GM21737 (cell line): ENCODE data around the gene RAB8B.

ENCODE experiments used
- ATAC-seq: cut with Tn5 transposase; IDR thresholded peaks from one replicate; pipeline ENCODE4 v1.9.1; 2021; ENCODE audit warnings: mild to moderate bottlenecking, moderate library complexity; ENCODE audit not compliant: unreplicated experiment

Gene RAB8B

DNA sequence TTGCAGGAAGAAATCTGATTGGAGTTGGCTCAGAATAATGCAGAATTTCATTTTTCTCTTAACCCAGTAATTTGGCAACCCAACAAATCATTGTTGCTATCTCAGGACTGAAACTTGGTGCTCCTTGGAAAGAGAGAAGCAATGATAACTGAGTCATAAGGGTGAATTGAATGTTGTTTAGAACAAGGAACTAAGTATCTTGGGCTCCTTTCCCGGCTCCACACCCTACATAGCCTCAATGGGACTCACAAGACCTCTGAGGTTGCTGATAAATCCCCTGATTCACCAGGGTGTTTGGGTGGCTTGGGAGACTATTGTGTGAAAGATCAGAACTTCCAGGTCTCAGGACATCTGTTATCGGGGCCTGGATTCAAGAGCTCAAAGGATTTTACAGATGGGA lies 7.8 kb upstream of the RAB8B start:
- no peak for ATAC-seq

DNA sequence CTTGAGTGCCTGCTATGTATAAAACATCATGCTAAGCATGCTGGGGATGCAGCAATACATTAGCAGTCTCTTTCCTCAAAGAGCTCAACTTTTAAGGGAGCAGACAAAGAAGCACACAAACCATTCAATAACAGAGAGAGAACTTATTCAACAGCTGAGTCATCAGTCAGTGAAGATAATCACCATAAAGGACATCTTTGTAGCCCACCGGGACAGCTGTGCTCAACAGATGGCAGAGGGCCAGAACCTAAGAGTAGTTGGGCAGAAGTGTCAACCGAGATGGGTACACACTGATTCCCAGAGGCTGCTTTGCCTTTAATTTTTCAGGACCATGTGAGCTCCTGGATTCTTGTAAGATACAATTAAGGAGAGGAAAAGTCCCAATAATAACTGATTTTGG lies 4.2 kb upstream of the RAB8B start:
- no peak for ATAC-seq

DNA sequence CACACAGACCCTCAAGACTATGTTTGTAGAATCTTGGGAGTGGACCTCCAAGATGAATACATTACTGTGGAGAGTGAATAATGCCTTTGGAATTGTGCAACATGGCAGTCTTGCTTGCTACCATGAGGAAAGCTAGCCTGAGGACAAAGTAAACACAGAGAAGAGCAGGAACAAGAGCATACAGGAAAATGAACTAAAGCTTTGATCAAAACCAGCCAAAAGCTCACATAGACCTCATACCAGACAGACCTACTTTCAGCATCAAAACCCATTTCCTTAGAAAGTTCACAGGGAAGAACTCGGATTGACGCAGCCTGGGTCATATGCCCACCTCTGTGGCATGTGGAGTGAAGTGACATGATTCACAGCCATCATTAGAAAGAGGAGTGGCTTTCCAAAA lies 3.3 kb upstream of the RAB8B start:
- no peak for ATAC-seq

DNA sequence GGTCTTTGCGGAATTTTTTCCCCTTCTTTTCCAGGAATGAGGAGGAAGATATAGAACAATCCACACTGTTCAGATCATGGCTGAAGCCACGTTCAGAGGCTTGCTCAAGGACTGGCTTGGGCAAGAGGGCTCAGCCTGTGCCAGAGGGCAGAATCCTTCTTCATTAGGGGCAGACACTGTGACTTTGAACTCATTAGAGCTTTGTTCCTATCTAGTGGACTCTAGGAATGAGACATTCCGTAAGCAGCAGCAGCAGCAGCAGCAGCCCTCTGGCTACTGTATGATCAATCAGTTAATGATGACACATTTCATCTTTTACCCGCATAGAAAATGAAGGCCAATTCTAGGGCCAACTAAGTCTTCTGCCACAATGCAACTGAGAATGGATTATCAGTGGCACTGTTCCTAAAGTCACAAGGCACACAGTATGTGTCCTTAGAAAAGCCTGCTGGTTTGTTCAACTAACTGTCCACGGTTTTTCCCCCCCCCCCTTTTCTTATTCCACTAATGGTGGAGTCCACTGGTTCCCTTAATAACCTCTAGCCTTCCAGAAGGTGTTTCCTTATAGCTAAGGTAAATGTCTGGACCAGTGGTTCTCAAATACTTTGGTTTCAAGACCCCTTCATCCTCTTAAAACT lies 1.7 kb upstream of the RAB8B start:
- ATAC-seq: no peak

DNA sequence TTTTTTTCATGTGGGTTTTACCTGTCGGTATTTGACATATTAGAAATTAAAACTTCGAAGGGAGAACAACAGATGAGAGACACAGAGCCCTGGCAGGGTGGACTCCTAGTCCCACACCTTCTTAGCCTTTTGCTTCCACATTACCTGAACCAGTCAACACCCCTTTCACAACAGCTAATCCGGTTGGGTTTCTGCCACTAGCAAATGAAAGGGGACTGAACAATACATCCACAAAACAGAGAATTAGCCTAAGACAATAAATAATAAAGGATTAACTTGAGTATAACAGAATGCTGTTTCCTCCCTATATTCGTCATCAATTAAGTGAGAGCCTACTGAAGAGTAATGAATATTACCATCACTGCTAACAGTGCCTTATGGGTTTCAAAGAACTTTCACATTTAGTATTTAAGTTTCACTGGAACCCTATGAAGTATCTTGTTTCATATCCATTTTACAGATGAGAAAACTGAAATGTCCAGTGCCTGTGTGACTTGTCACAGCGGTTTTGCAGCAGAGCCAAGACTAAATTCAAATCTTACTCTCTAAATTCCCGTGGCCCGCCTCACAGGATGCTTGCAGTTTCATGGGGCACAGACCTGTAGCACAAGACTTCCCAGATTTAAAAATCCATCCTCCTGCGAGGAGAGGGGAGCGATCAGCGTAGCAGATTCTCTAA lies 1.0 kb upstream of the RAB8B start:
- ATAC-seq: no peak

DNA sequence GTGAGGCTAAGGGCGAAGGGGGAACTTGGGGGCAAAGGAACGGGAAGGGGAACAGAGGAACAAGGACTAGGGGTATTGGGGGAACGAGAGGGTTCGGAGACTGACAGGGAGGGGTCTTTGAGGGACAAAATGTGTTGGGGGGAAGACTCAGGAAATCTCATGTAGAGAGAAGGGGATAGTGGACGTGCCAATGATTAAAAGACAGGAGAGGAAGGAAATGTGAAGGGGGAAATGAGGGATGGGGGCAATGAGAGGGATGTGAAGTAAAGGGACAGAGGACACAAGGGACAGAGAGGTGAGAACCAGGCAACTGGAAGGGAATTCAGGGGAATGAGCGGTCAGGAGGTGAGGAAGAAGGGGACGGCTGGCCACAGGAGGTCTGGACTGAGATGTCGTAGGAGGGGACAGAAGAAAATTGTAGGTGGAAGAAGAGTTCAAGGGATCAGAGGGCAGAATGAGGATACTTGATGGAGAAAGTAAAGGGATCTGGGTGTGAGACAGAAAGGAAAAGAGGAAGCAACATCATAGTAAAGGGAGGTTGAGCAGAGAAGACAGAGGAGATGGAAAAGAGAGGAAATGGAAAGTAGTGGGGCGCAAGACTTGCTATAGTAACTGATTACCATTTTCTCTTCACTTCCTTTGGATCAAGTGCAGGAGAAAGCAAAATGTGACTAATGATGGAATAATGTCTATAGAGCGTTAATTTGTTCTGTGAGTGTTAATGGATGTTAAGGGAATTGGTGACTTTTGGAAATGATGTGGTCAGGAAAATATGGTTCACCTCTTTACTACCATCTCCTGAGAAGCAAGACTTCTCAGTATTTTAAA lies 749 bp downstream of the RAB8B start:
- no peak for ATAC-seq

DNA sequence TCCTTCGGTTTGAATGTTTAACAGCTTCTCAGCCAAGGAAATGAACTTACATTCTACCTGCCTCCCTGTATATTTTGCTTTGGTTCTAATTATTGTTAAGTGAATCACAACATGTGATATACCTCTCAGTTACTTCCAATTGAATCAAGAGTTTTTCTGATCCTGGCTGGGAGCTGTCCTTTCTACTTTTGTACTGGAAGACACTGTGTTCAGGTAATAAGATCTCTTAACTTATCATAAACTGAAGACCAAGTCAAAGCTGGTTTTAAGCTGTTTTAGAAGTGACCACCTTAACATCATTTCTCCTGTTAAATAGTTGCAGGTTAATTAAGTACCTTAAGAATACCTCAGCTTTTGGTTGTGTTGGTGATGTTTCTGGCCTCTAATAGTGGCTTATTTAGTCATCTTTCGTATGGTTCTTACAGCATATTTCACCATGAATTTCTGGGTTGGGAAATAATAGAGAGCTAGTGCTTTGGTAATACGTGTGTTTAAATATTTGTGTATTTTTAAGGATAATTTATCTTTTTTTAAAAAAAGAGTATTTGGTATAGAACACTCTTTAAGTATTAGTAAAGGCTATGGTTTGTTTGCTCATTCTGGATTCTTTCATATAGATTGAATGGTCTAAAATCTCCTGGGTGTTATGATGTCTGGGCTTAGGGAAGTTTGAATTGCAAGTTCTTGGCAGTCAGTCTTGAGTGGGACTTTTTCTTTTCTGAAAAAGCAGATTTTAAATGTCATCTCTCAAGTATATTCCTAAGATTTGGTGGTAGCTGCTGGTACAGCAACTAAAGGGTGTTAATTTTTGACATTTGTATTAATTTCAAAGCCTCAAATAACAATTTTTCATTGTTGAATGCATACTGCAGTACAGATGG lies 1.6 kb downstream of the RAB8B start:
- no peak for ATAC-seq

DNA sequence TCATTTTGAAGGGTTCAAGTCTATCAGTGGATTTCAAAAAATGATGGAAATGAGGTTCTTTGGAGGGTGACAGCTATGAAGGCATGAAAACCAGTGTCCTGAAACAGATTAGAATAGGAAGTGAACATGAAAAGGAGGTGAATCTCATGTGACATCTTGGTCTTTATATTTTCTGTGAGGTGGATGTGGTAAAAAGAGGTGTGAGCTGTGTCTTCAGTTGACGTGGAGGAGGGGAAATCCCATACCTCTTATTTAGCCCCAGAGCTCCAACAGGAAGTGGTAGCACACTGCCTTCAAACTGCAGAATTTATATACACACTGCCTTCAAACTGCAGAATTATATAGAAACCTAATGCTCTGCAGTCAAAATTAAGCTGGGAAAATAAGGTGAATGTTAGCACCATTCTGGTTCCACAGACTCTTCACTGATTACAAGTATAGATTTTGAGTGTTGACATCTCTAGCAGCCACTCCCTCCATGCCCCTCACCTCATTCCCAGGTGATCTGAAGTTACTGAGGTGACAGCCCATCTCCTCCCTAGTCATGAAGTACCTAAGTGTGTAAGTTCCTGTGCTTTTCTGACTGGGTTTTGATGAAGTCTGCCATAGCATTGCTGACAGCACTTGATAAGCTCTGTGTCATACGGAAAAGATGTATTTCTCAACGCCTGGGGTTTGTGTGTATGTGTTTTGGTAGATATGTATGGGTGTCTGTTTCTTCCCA lies 2.7 kb downstream of the RAB8B start:
- peak; percentile 45 for ATAC-seq

DNA sequence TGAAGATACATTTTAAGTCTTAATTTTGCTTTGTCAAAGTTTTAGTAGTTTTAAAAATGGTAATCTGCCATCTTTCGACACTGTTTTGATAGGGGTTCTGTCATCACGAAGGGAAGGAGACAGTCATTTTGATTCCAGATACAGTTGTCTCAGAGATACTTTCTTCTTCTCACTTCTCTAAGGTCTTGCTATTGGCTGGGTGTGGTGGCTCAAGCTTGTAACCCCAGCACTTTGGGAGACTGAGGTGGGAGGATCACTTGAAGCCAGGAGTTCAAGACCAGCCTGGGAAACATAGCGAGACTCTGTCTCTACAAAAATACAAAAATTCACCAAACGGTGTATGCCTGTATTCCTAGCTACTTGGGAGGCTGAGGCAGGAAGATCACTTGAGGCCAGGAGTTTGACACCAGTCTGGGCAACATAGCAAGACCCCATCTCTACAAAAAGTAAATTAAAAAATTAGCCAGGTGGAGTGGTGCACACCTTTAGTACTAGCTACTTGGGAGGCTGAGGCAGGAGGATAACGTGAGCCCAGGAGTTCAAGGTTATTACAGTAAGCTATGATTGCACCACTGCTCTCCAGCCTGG lies 3.3 kb downstream of the RAB8B start:
- ATAC-seq: no peak

DNA sequence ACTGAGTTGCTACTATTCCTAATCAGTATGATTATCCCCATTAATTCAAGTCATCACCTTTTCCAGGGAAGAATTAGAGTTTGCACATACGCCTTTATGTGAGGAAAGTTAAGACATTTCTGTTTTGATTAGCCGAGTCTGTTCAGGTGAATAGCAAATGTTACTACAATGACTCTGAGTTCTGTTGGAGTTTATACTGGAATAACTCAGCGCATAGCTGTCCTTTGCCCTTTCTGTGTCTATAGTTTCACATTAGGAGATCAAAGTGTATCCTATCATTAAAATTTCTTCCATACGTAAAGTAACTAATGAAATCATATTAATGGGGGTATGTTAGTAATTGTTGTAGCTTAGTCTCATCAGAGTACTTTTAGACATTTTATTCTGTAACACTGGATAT lies 4.9 kb downstream of the RAB8B start:
- no peak for ATAC-seq

DNA sequence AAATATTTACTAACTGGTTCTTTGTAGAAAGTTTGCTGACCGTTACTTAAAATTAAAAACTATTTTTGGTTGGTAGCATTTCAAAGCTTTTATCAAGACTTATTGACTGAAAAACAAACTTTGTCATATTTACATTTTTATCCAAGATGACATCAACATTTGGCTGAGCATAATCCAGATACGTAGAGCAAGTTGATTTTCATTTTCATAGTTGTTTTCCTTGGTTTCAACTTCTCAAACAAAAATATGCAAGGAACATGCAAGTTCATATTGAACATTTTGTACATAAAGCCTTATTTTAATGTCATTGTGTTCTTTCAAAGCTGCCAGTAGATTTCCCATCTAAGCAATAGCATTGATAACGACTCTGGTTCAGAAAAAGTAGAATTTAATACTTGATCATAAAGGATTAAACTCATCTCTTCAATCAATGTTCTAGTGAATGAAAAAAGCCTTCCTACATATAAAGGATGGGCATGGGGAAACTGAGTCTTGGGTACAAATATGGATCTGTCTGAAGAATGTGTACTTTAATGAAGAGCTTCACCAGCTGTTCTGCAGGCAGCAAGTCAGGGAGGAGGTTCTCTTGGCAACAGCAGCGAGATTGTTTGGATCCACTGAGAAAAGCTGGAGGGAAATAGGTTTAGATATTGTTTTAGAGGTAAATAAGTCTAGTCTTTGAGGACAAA lies 5.6 kb downstream of the RAB8B start:
- no peak for ATAC-seq

DNA sequence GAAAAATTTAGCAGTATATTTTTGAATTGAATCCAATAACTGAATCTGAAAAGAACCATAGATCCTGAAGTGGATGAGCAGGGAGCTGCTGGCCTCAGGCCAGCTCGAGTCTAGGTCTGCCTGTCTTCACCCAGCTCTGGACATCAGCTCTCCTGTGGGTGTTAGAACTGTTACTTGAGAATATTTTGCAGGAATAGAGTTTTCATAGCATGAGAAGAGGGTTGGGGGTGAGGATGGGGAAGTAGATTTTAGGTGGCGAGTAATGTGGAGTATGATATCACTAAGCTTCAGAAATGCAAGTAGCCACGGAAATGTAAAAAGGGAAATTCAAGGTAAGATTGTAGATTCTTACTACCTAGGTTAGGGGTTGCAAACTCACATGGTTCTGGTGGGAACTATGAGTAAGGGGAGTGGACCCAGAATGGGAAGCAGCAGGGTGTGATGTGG lies 6.2 kb downstream of the RAB8B start:
- ATAC-seq: no peak

DNA sequence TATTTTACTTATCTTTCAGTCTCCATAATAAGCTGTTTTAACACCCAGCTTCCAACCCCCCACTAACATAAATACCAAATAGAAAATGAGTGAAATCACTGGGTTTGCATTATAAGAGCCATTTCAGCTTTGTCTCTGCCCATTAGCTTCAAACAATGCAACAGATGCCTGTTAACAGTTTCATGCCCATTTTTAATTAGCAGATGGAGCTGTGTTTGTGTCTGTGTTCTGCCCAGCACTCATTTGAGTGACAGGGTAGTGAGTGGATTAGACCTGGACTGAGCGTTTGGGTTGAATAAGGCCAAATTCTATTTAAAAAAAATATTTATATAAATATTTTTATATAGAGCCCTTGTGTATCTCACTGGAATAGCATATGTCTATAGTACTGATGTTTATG lies 7.4 kb downstream of the RAB8B start:
- ATAC-seq: no peak

DNA sequence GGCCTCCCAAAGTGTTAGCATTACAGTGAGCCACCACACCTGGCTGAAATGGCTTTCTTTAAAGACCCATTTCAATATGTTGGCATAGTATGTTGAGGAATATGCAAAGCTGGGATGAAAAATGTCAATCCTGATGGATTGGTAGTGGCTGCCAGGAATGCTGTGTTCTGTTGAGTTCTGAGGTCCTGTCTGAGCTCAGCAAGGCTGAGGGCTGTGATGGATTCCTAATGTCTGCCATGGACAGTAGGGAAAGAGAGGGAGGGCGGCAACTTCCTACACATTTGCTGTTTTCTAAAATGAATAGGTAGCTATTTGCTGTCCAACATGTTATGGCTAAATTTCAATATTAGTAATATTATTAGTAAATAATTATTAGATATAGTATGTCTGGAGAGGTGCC lies 8.2 kb downstream of the RAB8B start:
- ATAC-seq: no peak

DNA sequence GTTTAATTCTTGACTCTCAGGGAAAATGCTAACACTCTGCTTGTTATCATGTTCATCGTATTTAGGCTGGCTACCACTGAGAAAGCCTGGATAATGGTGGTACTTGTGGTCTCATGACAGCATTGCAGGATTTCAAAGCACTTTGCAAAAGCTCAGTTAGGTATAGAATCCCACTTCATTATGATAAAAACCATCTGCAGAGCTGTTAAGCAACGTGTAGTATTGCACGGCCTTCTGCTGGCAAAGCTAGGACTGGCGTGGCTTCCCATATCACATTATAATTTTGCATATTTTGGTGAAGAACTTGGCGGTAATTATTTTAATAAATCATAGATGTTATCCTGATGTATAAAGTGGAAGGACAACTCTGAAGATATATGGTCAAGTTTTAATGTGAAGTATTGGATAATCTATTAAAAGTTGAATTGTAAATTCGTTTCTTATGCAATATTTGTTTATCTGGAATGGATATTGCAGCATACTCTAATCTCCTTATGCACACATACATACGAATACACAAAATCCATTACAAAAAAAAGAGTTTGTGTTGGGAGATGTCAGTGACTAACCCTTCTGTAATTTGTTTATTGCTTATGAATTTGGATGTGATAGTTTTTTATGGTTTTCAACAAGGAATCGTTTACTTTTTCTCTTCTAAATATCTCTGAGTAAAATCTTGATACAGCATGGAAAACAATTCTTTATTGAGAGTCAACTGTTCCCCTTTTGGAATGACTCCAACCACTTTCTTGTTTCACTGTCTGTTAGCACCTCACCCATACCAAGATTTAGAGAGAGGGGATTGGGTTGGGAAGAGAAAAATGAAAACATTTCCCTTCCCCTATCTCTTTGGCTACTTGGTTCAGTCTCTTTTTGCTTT lies 9.2 kb downstream of the RAB8B start:
- no peak for ATAC-seq

DNA sequence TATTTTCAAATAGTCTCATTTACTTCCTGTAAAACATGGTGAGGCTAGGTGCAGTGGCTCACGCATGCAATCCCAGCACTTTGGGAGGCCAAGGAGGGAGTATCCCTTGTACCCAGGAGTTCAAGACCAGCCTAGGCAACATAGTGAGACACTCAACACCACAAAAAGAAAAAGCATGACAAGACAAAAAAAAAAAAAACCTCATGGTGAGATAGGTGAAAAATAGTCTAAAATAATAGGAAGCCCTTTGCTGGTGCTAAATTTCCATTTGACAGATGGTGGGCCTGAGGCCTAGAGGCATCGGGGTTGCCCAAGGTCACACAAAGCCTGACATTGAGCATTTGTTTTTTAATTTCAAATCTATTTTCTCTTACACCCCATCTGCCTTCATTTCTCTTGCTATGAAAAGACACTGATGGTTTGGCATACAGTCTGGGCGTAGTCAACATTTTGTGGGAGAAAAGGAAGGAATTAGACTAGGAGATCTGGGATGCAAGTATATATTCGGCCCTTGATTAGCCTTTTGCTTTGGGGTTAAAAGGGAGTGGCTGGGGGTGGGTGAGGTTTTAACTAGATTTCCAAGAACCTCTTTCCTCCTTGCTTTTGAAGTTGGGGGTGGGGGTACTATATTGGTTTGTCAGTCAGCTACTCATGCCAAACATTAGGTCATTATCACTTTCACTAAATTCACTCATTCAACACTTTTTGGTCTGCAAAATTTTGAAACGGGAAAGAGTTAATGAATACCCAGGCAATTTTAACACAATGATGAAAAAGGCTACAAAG lies 11.3 kb downstream of the RAB8B start:
- ATAC-seq: no peak

DNA sequence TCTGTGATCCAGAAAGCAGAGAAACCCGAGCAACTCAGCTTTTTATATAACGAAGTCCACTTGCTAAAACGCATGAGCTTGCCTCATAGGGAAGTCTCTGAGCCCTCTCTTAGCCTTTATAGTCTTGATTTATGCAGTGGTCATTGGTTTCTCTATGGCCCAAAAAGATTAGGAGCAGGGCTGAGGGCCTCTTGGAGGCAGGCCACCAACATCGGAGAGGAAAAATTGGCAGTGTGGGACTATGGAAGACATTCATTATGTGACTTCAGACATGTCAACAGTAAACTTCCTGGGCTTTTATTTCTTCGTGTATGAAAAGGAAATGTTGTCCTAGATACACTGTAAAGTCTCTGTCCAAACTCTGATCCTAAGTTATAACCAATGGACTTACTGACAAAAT lies 13.5 kb downstream of the RAB8B start:
- no peak for ATAC-seq
